K562 (cell line): ENCODE measurements around the gene PM20D2. TPM values are rescaled to one million over a fixed set of nuclear protein-coding genes. Genes with fewer than 3 reads are reported as not detected.

ENCODE experiments used
- ATAC-seq: fragments of 200-7000 bp; cut with Tn5 transposase; 3 replicates; pipeline ENCODE4 v1.9.1; 2020; ENCODE audit warnings: moderate library complexity
- BruUV-seq: library from RNA; stranded (reverse); fragments of 400-500 nt; replicated peaks from 2 replicates; lab custom pipeline; 2021; lab: Mats Ljungman, UMichigan
- CTCF ChIA-PET: fragments of 300-600 bp; formaldehyde crosslinking; extraction: SDS; loops from one replicate; lab custom pipeline; 2021; ENCODE audit warnings: low intra/inter-chr PET ratio; lab: Yijun Ruan, JAX
- POLR2A ChIA-PET: fragments of 300-600, 350-650 bp; sonication (Branson Sonifier 250); formaldehyde crosslinking; extraction: SDS; loops from one replicate; lab custom pipeline; 2021; ENCODE audit warnings: antibody characterized with exemption, inconsistent platforms; lab: Yijun Ruan, JAX
- DNase-seq, 4 experiments: peaks; one replicate each; pipeline versions ENCODE4 v3.0.0 to v3.0.0-alpha.2; 2011 to 2018; ENCODE audit warnings: low spot score in 3 of 4, mixed read lengths in 3 of 4; ENCODE audit errors: extremely low read depth in 1 of 4
- FAIRE-seq: peaks from 2 replicates; lab custom pipeline; 2011; peaks lifted over from hg19 to GRCh38; lab: Jason Lieb, UNC
- H2AFZ ChIP-seq: 2 replicates; pipeline ENCODE4 v1.6.0; 2011; ENCODE audit warnings: low read depth, low read length, control low read depth, inconsistent platforms
- H3K27ac ChIP-seq: fragments of 200-600 bp; 3 replicates; pipeline ENCODE4 v1.8.0; 2011; ENCODE audit warnings: low read depth, mild to moderate bottlenecking, control low read depth, inconsistent platforms, low read length, moderate library complexity, mixed read lengths; ENCODE audit errors: extremely low read depth
- H3K27me3 ChIP-seq, 2 experiments: fragments of 300-600 bp in 1 of 2; 2 replicates in 1 of 2; 3 replicates in 1 of 2; pipeline versions ENCODE4 v1.6.0 to v1.8.0; 2011; ENCODE audit warnings: inconsistent platforms in 2 of 2, low read length in 2 of 2, mild to moderate bottlenecking in 1 of 2, mixed read lengths in 1 of 2, moderate library complexity in 1 of 2; ENCODE audit not compliant: control insufficient read depth in 2 of 2, insufficient read depth in 2 of 2
- H3K36me3 ChIP-seq: fragments of 300-600 bp; 3 replicates; pipeline ENCODE4 v1.8.0; 2011; ENCODE audit warnings: mild to moderate bottlenecking, low read length, inconsistent platforms; ENCODE audit not compliant: control insufficient read depth, insufficient read depth
- H3K4me1 ChIP-seq, 2 experiments: fragments of 200-600 bp in 1 of 2; replicated peaks in 1 of 2; 2 replicates in 1 of 2; 3 replicates in 1 of 2; pipeline versions ENCODE4 v1.5.1 to v1.8.0; 2011; ENCODE audit warnings: inconsistent platforms in 2 of 2, low read length in 2 of 2, mild to moderate bottlenecking in 1 of 2, mixed read lengths in 1 of 2, moderate library complexity in 1 of 2; ENCODE audit not compliant: control insufficient read depth in 2 of 2, insufficient read depth in 2 of 2
- H3K4me2 ChIP-seq: 2 replicates; pipeline ENCODE4 v1.6.1; 2011; ENCODE audit warnings: low read length, control low read depth, inconsistent platforms, mixed read lengths; ENCODE audit not compliant: insufficient read depth
- H3K4me3 ChIP-seq: fragments of 200-600 bp; sonication (generic), shearing (Covaris generic); 2 replicates; pipeline ENCODE4 v1.5.1; 2016; ENCODE audit warnings: control low read depth, inconsistent platforms
- H3K79me2 ChIP-seq: fragments of 200-600 bp; 3 replicates; pipeline ENCODE4 v1.8.0; 2011; ENCODE audit warnings: low read length, inconsistent platforms; ENCODE audit not compliant: control insufficient read depth, insufficient read depth
- H3K9ac ChIP-seq, 2 experiments: 2 replicates each; pipeline versions ENCODE4 v1.6.0 to v1.6.1; 2011; ENCODE audit warnings: low read depth in 2 of 2, low read length in 2 of 2, control low read depth in 1 of 2, inconsistent platforms in 1 of 2, mild to moderate bottlenecking in 1 of 2, mixed read lengths in 1 of 2; ENCODE audit not compliant: insufficient read depth in 1 of 2
- H3K9me1 ChIP-seq: one replicate; pipeline ENCODE4 v1.6.0; 2011; ENCODE audit warnings: inconsistent platforms, mild to moderate bottlenecking, low read length, moderate library complexity; ENCODE audit not compliant: control insufficient read depth, insufficient read depth
- H3K9me3 ChIP-seq: replicated peaks from 2 replicates; pipeline ENCODE4 v1.5.1; 2011; ENCODE audit warnings: low read depth, low read length, inconsistent platforms; ENCODE audit not compliant: control insufficient read depth, insufficient read depth
- H4K20me1 ChIP-seq: replicated peaks from 2 replicates; pipeline ENCODE4 v1.6.1; 2011; ENCODE audit warnings: low read length, inconsistent platforms, mixed read lengths; ENCODE audit not compliant: control insufficient read depth, insufficient read depth
- ARID4B ChIP-seq: sonication (generic); formaldehyde crosslinking; IDR thresholded peaks from 2 replicates; pipeline ENCODE4 v1.8.0; 2022; ENCODE audit warnings: mild to moderate bottlenecking, missing genetic modification reagents
- CBX8 ChIP-seq: fragments of 200-600 bp; sonication (generic); IDR thresholded peaks from 2 replicates; pipeline ENCODE4 v1.6.1; 2012; ENCODE audit warnings: borderline replicate concordance, mixed run types, low read depth, mild to moderate bottlenecking, moderate library complexity, mixed read lengths, low read length, control low read depth, inconsistent platforms; ENCODE audit not compliant: poor library complexity, severe bottlenecking; ENCODE audit errors: extremely low read depth
- EGR1 ChIP-seq: fragments of 450-650 bp; conservative IDR thresholded peaks from 2 replicates; pipeline ENCODE4 v1.6.1; 2017; ENCODE audit warnings: mild to moderate bottlenecking
- EHMT2 ChIP-seq: fragments of 450-650 bp; IDR thresholded peaks from 2 replicates; pipeline ENCODE4 v1.6.1; 2018; ENCODE audit warnings: antibody characterized with exemption
- ELF2 ChIP-seq: fragments of 250-450 bp; sonication (Bioruptor Pico); IDR thresholded peaks from 2 replicates; pipeline ENCODE4 v1.5.0; 2021; ENCODE audit warnings: mild to moderate bottlenecking
- ESRRB ChIP-seq: fragments of 250-450 bp; sonication (Bioruptor Pico); IDR thresholded peaks from 2 replicates; pipeline ENCODE4 v1.5.0; 2020; ENCODE audit warnings: mild to moderate bottlenecking, moderate library complexity, borderline replicate concordance
- HDAC2 ChIP-seq: fragments of 450-650 bp; IDR thresholded peaks from 2 replicates; pipeline ENCODE4 v1.6.1; 2016; ENCODE audit warnings: mild to moderate bottlenecking
- HNRNPLL ChIP-seq: fragments of 200-400 bp; formaldehyde crosslinking; IDR thresholded peaks from 2 replicates; pipeline ENCODE4 v1.6.1; 2017; ENCODE audit warnings: low read length, low read depth, mild to moderate bottlenecking; ENCODE audit not compliant: poor library complexity, severe bottlenecking
- IRF1 ChIP-seq: sonication (generic); formaldehyde crosslinking; IDR thresholded peaks from 2 replicates; pipeline ENCODE4 v1.8.0; 2022; ENCODE audit warnings: missing genetic modification reagents, mild to moderate bottlenecking, borderline replicate concordance
- MCM5 ChIP-seq: fragments of 450-650 bp; IDR thresholded peaks from 2 replicates; pipeline ENCODE4 v1.6.1; 2016; ENCODE audit warnings: low read depth
- WGBS: fragments of 100-300 bp; shearing (Covaris generic); methylation state at CpG from one replicate; pipeline ENCODE4 v1.1.6; 2016; ENCODE audit warnings: low coverage, mixed read lengths; ENCODE audit not compliant: insufficient coverage; ENCODE audit errors: missing lambda C conversion rate; 5-methylcytosine and 5-hydroxymethylcytosine counted together
- in situ Hi-C: fragments of 300-500 bp; cut with MboI; formaldehyde crosslinking; loops from 4 replicates; pipeline ENCODE4 v1.15.0; 2018; ENCODE audit warnings: inconsistent platforms, mixed read lengths
- intact Hi-C: fragments of 100-400 bp; cut with micrococcal nuclease; formaldehyde crosslinking; loops from 2 replicates; pipeline ENCODE4 v1.14.2; 2022
- polyA plus RNA-seq, 8 experiments: library from polyadenylated mRNA; depleted of rRNA in 4 of 8; stranded (reverse) in 5 of 8; unstranded in 3 of 8; fragments of >200 nt; fragmentation: Nextera tagmentation in 2 of 8; fragmentation: Illumina TruSeq in 1 of 8; extraction: Ambion mirVana in 2 of 8; extraction: Trizol in 1 of 8; gene quantifications; 2 replicates each; pipeline versions ENCODE4 v1.2.1 to v1.2.3, GENCODE V29; 2011 to 2014; ENCODE audit warnings: inconsistent platforms in 1 of 8, missing spikeins in 1 of 8
- total RNA-seq, 7 experiments: library from RNA; depleted of rRNA in 6 of 7; stranded (reverse); fragments of >200 nt in 6 of 7; fragmentation: Illumina TruSeq in 2 of 7; extraction: Trizol in 2 of 7; gene quantifications; 2 replicates each; pipeline versions ENCODE4 v1.2.1 to v1.2.3, GENCODE V29; 2011 to 2021; ENCODE audit warnings: low replicate concordance in 1 of 7

PM20D2 gene
- total and polyA plus RNA-seq, 9 of the 15 experiments (the other 6 are each of a cell fraction or from before 2014, with no cell fraction given) = 0.30 to 2.6 (median 1.00) TPM

- Histone ChIP-seq H3K9me3 (no peaks in the 10 kb centered on the region), H4K20me1 (no peaks in the 10 kb centered on the region), H3K79me2 (no peaks in the 10 kb centered on the region), H3K4me3 (peak overlapping the region; percentile 41), H2AFZ (peak overlapping the region; percentile 92), H3K36me3 (no peaks in the 10 kb centered on the region), H3K27ac (no peak overlapping the region), H3K27me3 (peaks cover 9 to 15% of the 10 kb centered on the region in 2 experiments; a peak in 3 of 5 replicates), H3K4me2 (peak overlapping the region; percentile 69), H3K9me1 (no peaks in the 10 kb centered on the region), H3K4me1 (peaks cover 0 to 13% of the 10 kb centered on the region in 2 experiments; a peak in 2 of 5 replicates), H3K9ac (peak overlapping the region; percentile 34 to 84; a peak in 3 of 4 replicates)
- intact Hi-C loops (no loop called here), in situ Hi-C loops (no loop called here)
- no TSS peak for BruUV-seq
- ChIA-PET POLR2A (no interaction called here), CTCF (no interaction called here)
- peak; percentile 35 for FAIRE-seq
- ATAC-seq = peak; percentile 53
- DNase-seq = no peak
- 2% methylated on average over 16 of the region's 17 CpGs for WGBS
- TF ChIP-seq HNRNPLL (peak; percentile 87), ELF2 (no peak), MCM5 (no peak), EGR1 (0 out of 2 replicates have a peak, but pooled peaks have one; percentile 15), ARID4B (CRISPR knock-in tag) (no peak), EHMT2 (no peak), ESRRB (CRISPR knock-in tag) (no peak), HDAC2 (no peak), IRF1 (no peak), CBX8 (peak; percentile 80)
These were observed 532 bp upstream of the PM20D2 start for GRCh38 chr6:89145091-89145955.
